ENCODE results near the gene WFDC12.

The WFDC12 gene

DNA sequence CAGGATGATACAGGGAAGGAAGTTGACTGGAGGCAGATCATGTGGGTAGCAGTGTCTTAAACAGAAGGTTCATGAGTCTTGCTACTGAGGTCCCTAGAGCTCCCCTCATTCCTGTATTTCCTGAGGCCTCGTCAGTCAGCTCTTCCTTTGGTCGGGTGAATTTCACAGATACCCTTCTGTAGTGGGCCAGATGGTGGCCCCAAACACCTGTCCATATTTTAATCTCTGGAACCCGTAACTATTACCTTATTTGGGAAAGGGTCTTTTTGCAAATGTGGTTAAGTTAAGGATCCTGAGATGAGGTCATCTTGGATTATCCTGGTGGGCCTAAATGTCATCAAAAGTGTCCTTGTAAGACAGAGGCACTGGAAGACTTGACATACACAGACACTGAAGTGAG is 32.9 kb downstream of the WFDC12 start:
- no peak for DNase-seq (ENCODE audit: low spot score)
- no peak for FAIRE-seq

DNA sequence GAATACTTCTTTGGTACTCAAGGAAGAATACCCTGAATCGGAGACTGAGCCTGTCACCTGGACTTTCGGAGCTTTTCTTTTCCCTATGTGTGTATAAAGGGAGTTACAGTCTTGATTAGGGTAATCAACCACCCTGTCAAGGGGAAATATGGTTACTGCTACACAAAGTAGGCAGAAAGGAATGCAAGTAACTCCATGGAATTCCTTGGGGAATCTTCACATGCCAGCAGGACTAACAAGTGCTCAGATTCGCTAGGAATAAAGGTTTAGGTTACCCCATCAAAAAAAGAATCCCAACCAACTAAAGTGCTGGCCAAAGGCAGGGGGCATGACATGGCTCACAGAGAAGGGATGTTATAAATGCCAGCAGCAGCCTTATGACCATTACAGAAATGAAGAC is 33.8 kb downstream of the WFDC12 start:
- DNase-seq (ENCODE audit: low spot score) = no peak
- FAIRE-seq = no peak

DNA sequence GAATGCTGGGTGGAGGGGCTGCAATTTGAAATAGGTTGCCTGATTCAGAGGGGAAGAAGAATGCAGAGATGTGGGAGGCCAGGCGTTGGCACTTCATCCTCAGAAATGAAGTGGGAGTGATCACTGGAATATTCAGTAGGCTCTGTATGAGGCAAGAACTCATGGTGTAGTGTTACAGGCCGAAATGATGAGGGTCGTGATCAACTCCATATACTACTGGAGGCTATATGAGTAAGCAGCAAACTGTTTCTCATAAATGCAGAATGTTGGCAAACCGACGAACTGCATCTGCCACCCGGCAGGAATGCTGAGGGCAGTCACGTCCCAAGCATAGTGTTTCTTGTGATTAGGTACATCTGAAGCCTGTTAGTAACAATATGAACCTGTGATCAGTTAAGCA is 36.0 kb downstream of the WFDC12 start:
- no peak for DNase-seq (ENCODE audit: low spot score)
- FAIRE-seq = no peak

DNA sequence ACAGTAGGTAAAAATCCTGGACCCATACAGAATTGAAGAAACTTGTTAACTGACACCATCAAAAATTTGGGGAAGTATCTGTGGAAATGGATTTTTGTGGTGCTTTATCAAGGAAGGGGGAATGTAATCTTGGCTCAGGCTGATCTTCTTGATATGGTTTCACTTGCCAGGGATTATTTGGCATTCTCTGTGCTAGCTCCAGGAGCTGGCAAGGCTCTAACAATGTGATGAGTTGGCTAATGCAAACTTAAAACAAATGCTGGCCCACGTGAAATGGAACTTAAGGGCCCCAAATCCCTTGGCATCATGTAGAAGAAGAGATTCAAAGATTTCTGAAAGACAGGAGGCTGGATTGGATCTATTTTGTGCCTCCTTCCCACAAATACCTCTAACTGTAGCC is 36.5 kb downstream of the WFDC12 start:
- no peak for FAIRE-seq
- DNase-seq (ENCODE audit: low spot score) = no peak

DNA sequence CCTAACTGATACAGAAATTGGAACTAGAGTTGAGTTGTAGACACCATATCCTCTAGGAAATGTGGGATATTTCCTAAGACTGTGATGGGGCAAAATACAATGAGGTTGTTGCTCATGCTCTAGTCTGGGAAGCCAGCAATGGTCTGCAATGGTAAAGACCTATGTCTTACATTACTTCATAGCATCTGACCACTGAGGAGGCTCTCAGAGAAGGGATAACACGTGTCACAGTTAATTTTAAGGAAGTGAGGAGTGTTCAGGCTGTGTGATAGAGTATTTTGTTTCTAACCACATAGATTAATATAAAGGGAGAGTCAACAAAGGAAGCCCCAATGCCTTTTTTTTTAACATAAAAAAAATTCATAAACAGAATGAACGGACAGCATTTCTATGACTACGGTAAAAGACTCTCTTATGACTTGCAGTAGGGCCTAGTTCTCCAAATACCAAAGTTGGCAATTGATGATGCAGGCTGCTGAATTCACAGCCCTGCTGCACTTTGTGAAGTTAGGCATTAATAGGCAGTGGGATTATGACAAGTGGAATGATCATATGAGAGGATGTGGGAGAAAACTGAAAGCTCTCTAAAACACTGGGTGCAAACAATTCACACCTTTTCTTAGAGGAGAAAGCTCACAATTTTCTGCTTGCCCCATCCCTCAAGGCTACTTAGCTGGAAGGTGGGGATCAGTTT is 37.0 kb downstream of the WFDC12 start:
- FAIRE-seq = no peak
- DNase-seq (ENCODE audit: low spot score) = no peak

DNA sequence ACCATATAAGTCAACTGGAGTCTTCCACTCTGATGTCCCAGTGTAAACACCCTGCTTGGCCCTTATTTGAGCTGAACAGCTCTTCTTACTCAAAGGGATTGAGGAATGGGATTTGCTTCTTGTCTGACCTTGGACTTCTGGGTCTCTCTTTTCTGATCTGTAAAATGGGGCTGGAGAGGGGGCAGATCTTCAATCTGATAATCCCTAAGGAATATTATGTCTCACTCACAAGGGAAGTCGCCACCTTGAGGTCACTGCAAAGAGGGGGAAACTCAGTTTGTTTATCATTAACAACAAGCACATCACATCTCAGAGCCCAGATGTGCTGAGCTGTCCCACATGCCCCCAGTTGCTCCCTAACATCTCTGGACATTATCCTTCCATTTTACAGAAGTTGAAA is 38.4 kb downstream of the WFDC12 start:
- FAIRE-seq (no peak), DNase-seq (ENCODE audit: low spot score) (no peak)

DNA sequence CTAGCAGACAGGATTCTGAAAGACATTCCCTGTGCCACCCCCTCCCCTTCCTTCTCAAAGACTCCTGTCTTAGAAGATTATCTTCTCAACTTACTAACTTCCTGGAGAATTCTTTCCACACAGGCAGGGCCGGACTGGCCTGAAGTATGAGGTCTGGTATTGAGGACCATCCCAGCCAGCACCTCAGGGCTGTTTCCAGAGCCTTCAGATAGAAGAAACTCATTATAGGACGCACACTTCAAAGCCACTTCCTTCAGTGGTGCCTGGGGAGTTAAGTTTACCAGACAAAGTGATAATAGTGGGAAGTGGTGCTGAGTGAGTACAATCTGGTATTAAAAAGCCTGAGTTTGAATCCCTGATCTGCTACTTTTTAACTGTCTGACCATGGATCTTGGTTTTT is 39.0 kb downstream of the WFDC12 start:
- FAIRE-seq = no peak
- DNase-seq (ENCODE audit: low spot score) = no peak

DNA sequence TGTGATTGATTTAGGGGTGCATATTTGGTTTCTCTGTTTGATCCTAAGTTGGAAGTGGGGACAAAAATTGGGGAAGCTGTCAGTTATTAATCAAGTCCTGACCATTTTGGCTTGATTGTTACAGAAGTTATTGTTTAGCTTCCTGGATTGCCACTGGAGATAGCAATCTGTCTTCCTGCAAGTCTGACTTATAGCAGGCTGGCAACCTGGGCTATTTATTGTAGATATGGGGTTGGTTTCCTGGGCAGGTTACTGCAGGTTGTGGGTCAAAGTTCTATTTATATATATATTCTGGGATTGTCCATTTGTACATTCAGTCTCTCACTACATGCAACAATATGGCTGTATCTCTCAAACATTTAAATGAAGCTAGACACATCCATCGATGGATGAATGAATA is 41.1 kb downstream of the WFDC12 start:
- FAIRE-seq = no peak

DNA sequence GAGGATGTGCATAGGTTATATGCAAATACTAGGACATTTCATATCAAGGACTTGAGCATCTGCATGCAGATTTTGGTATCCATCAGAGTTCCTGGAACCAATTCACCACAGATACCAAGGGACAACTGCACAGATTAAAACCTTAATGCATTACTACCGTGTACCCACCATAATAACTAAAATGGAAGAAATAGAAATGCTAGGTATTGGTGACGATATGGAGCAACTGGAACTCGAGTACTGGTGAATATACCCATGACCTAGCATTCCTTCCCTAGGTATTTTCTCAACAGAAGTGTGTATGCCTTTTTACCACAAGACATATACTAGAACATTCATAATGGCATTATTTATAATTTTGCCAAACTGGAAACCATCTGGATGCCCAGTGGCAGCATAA is 41.8 kb downstream of the WFDC12 start:
- FAIRE-seq = no peak
- no peak for DNase-seq (ENCODE audit: low spot score)

More for the DNA sequence above, 41.1 kb downstream of the WFDC12 start:
- DNase-seq (ENCODE audit: low spot score) = no peak

DNA sequence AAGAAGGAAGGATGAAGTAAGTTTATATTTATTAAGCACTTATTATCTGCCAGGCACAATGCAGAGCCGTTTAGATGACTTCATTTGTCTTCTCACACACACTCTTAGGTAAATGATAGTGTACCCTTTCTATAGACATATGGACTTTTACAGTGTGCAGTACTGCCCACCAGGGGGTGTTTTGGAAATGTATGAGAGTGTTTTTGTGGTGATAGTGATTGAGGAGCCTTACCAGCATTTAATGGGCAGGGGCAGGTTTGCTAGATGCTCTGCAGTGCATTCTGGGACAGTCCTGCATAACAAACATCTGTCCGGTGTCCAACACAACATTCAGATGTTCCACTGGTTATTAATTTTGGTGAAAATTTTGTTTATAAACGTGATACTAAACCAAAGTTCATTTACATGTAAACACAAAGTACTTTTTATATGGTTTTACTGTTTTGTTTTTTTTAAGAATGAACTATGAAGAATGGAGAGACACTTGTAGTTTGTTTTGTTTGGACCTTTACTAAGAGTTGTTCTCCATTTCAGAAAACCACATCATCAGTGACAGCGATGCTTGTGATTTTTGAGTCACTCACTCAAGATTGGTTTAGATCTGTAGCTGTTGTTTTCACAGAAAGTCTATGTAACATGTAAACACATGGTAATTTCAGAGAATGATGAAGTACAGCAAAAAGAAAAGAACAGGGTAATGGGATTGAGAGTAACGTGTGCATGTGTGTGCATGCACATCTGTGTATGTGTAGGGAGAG is 43.2 kb downstream of the WFDC12 start:
- FAIRE-seq (no peak), DNase-seq (ENCODE audit: low spot score) (no peak)

DNA sequence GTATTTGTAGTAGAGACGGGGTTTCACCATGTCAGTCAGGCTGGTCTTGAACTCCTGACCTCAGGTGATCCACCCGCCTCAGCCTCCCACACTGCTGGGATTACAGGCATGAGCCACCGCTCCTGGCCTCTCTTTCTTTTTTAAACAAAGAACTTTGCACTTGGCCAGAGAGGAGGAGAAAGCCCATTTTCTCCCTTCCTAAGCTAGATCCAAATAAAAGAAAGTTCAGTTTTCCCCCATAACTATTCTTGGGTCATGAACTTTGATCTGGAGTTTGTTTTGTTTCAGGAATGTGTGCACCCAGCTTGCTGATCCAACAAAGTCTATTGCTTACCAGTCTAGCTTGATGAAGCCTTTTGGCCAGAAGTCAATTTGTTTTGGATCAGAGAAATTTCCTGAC is 46.7 kb downstream of the WFDC12 start:
- FAIRE-seq (no peak), DNase-seq (ENCODE audit: low spot score) (no peak)
